Adrenal gland (tissue), 12 donors: Measurements from ENCODE around the gene KRTAP1-4. TPM values are rescaled to one million over a fixed set of nuclear protein-coding genes. Genes with fewer than 3 reads are reported as not detected.
"Not testable (repeated sequence)": the region's sequence is repeated elsewhere in the genome, so short reads cannot be mapped to it uniquely, and the experiment has no call there.

Experiments
- DNase-seq, 7 donors: peaks; one replicate each; pipeline ENCODE4 v3.0.0-alpha.2; 2019 to 2020
- H3K27ac ChIP-seq, 5 donors: fragments of 200-600 bp; sonication (generic) in 4 of 5; 1 replicate in 3 of 5; 2 replicates in 2 of 5; pipeline versions ENCODE4 v1.5.1 to v1.8.0; 2016 to 2020; ENCODE audit warnings: mild to moderate bottlenecking in 1 of 5
- H3K27me3 ChIP-seq: fragments of 200-600 bp; 2 replicates; pipeline ENCODE4 v1.8.0; 2021
- H3K36me3 ChIP-seq, 2 donors: fragments of 200-600 bp; replicated peaks in 1 of 2; 1 replicate in 1 of 2; 2 replicates in 1 of 2; pipeline versions ENCODE4 v1.5.1 to v1.8.0; 2018 to 2022
- H3K4me1 ChIP-seq, 2 donors: fragments of 200-600 bp; replicated peaks in 1 of 2; 1 replicate in 1 of 2; 2 replicates in 1 of 2; pipeline versions ENCODE4 v1.5.1 to v1.8.0; 2018 to 2021
- H3K4me3 ChIP-seq, 4 donors: fragments of 200-600 bp; sonication (generic) in 3 of 4; one replicate each; pipeline ENCODE4 v1.5.1; 2016 to 2018
- H3K9me3 ChIP-seq, 3 donors: fragments of 200-600 bp; sonication (generic) in 1 of 3; replicated peaks in 1 of 3; 1 replicate in 2 of 3; 2 replicates in 1 of 3; pipeline versions ENCODE4 v1.5.1 to v1.8.0; 2016 to 2021
- POLR2A ChIP-seq, 2 donors: fragments of 450-650 bp; IDR thresholded peaks; one replicate each; pipeline ENCODE4 v1.6.1; 2017; ENCODE audit warnings: antibody characterized with exemption in 2 of 2, mild to moderate bottlenecking in 2 of 2, moderate library complexity in 1 of 2
- WGBS, 4 donors: extraction: QIAGEN DNeasy Blood & Tissue Kit in 2 of 4; methylation state at CpG; one replicate each; pipeline versions ENCODE4 v1.1.5 to v1.1.7; 2013 to 2017; 5-methylcytosine and 5-hydroxymethylcytosine counted together
- intact Hi-C, 2 donors: fragments of 100-400 bp; cut with DNase I; formaldehyde crosslinking; loops; one replicate each; pipeline versions ENCODE4 v1.14.1 to v1.15.0; 2022 to 2023
- polyA plus RNA-seq, 3 donors: library from polyadenylated mRNA; stranded (reverse); fragments of 200-250 nt in 2 of 3; fragments of 350-450 nt in 1 of 3; fragmentation: Illumina TruSeq in 1 of 3; extraction: RNeasy Lipid Tissue Mini Kit (QIAGEN cat#74804) in 1 of 3; gene quantifications; one replicate each; pipeline ENCODE4 v1.2.3, GENCODE V29; 2013 to 2014
- total RNA-seq, 9 donors: library from RNA; depleted of rRNA in 4 of 9; stranded (reverse); fragments of >200 nt in 4 of 9; fragments of 120-200 nt in 1 of 9; fragmentation: NEBNext Ultra II Directional in 1 of 9; extraction: Animal tissue kit (Norgen Biotek cat#: 25700) in 1 of 9; gene quantifications; one replicate each; pipeline versions ENCODE4 v1.1.0 to v1.2.4, GENCODE V29; 2013 to 2023
- TF ChIP-seq, protein P1 (sequence below), 6 experiments: fragments of 450-650 bp in 4 of 6; fragments of 200-600 bp in 2 of 6; sonication (generic) in 1 of 6; IDR thresholded peaks; 1 replicate in 5 of 6; 2 replicates in 1 of 6; pipeline versions ENCODE4 v1.5.1 to v1.8.0; 2016 to 2021; ENCODE audit warnings: antibody characterized with exemption in 6 of 6, mild to moderate bottlenecking in 2 of 6, moderate library complexity in 1 of 6
- donor health status: healthy with polysubstance abuse.
- donor health status: Bipolar disorder and iron deficiency.
- donor health status: DM: yes; HTN: yes; CAD: no.
- donor health status: DM: no; HTN: no; CAD: no.
- donor health status: DM: no; HTN: no; CAD: no.
- donor health status: DM: yes; HTN: yes; CAD: no.

The KRTAP1-4 gene
- total and polyA plus RNA-seq, 12 donors: not detected

DNA sequence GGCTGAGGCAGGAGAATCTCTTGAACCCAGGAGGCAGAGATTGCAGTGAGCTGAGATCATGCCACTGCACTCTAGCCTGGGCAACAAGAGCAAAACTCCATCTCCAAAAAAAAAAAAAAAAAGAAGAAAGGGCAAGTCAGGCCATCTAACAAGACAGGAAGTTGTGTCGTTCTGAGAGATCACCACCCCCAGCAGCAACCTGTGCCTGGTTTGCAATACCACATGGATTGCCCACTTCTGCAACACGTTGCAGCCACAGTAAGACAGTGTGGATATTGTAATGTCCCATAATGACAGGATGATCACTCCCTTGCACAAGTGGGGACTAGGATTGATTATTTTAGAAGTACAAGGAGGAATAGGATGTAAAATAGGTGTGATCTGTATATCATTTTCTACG, 39.0 kb upstream of the KRTAP1-4 start:
- no peak for TF ChIP-seq POLR2A (IDR thresholded peaks at IDR 0.05)
- TF ChIP-seq, protein P1, sequence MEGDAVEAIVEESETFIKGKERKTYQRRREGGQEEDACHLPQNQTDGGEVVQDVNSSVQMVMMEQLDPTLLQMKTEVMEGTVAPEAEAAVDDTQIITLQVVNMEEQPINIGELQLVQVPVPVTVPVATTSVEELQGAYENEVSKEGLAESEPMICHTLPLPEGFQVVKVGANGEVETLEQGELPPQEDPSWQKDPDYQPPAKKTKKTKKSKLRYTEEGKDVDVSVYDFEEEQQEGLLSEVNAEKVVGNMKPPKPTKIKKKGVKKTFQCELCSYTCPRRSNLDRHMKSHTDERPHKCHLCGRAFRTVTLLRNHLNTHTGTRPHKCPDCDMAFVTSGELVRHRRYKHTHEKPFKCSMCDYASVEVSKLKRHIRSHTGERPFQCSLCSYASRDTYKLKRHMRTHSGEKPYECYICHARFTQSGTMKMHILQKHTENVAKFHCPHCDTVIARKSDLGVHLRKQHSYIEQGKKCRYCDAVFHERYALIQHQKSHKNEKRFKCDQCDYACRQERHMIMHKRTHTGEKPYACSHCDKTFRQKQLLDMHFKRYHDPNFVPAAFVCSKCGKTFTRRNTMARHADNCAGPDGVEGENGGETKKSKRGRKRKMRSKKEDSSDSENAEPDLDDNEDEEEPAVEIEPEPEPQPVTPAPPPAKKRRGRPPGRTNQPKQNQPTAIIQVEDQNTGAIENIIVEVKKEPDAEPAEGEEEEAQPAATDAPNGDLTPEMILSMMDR (IDR thresholded peaks at IDR 0.05): no peak
- H3K4me1 ChIP-seq: no peaks in the 10 kb centered on the region
- no peaks in the 10 kb centered on the region for H3K9me3 ChIP-seq
- intact Hi-C loops: no loop called here
- H3K27me3 ChIP-seq: no peaks in the 10 kb centered on the region
- WGBS, 4 donors: 70 to 85% (median 78%) methylated on average over 3 of the region's 3 CpGs
- H3K27ac ChIP-seq: no peak overlapping the region
- no peak for DNase-seq
- H3K4me3 ChIP-seq: no peak overlapping the region
- H3K36me3 ChIP-seq: no peaks in the 10 kb centered on the region

DNA sequence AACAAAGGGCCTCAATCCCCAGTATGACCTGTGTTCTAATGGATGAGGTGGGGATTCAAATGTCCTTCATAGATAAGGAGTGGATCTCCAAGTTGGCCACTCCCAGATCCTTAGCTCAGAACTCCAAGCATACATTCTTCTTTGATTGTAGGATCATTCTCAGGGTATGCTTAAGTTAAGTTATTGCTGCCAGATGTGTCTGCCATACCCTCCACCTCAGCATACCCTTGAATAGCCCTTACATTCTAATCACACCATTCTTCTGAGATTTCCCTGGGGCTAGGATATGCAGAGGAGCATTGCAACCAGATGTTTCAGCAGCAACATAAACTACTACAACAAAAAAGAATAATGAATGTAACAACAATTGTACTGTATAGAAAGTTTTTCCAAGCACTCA, 37.3 kb upstream of the KRTAP1-4 start:
- Histone ChIP-seq H3K4me3 (no peak overlapping the region), H3K27me3 (no peaks in the 10 kb centered on the region), H3K9me3 (no peaks in the 10 kb centered on the region), H3K36me3 (no peaks in the 10 kb centered on the region), H3K27ac (no peak overlapping the region), H3K4me1 (no peaks in the 10 kb centered on the region)
- DNase-seq: no peak
- intact Hi-C loops: no loop called here
- TF ChIP-seq, protein P1 (IDR thresholded peaks at IDR 0.05): no peak
- no peak for TF ChIP-seq POLR2A (IDR thresholded peaks at IDR 0.05)

DNA sequence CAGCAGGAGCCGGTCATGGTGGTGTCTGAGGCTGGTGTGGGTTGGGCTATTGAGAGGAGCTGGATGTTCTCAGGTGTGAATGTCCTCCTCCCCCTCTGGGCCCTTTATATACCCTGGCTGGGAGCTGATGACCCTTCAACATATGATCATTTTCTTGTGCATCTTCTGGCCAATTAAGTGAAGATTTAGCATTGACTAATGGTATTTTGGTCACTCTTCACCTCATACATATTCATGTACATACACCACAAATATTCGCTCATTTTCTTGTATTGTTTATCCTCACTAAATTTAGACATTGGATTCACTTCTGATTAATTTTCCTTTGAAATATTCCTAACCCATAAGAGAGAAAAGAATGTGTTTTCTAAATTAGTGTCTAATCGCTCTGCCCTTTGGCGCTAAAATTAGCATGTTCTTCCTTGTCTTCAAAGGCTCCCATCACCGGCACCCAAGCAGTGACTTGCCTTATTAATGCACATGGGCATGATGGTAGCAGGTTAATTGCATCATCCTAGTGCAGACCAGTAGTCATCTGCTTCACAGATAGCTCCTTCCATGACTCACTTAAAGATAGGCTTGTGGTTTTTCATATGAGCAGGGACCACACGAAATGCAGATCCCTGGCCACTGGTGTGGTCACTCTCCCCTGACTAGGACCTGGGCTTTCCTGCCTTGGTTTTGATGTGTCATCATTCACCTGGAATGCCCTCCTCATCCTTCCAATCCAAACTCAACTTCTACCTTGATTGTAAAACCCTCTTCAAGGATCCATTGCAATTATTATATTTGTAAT, 36.0 kb upstream of the KRTAP1-4 start, which contains the start of gene KRTAP2-4:
Gene KRTAP2-4, minus strand, starts transcription at position 51 of the 796 bp plus-strand sequence. Its CDS starts 34 bp downstream, at position 17.
- DNase-seq: no peak
- no peak for TF ChIP-seq POLR2A (IDR thresholded peaks at IDR 0.05)
- TF ChIP-seq, protein P1 (IDR thresholded peaks at IDR 0.05): no peak
- Histone ChIP-seq H3K36me3 (no peaks in the 10 kb centered on the region), H3K27ac (no peak within 1 kb of the TSS), H3K4me3 (no peak within 1 kb of the TSS), H3K4me1 (no peaks in the 10 kb centered on the region), H3K9me3 (no peaks in the 10 kb centered on the region), H3K27me3 (no peaks in the 10 kb centered on the region)
- intact Hi-C loops: no loop called here
- 86 to 94% (median 88%) methylated on average over 5 to 6 of the region's 6 CpGs for WGBS, 4 donors

DNA sequence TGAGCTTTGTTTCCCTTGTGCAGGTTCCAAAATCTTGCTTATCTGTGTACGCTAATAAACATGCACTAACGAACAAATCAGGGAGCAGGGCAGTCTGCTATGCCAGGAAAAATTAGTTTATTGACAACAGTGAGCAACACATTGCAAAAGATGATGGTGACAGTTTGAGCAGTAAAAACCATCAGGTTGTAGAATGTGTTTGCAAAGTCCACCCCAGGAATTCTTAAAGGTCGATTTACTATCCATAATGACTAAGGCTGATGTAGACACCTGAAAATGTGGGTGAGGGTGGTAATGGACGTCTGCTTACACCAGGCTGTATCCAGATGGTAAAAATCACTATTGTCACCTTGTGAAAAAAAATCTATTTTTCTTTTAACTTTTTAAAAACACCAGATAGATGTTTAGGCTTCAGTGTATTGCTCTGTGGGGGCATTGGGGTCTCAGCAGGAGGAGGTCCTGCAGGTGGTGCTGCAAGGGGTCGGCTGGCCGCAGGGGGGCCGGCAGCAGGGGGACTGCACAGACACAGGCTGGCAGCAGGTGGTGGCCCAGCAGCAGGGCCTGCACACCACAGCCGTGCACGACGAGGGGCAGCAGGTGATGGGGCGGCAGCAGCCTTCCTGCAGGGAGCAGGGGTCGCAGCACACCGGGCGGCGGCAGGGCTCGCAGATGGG, 35.2 kb upstream of the KRTAP1-4 start:
- H3K36me3 ChIP-seq, H3K9me3 ChIP-seq, H3K4me1 ChIP-seq, H3K27me3 ChIP-seq, H3K4me3 ChIP-seq, DNase-seq, H3K27ac ChIP-seq, intact Hi-C loops: not testable (repeated sequence)
- WGBS, 4 donors: 66 to 88% (median 72%) methylated on average over 7 of the region's 16 CpGs
